ENCODE measurements around the gene GRIA3. TPM values are rescaled to one million over a fixed set of nuclear protein-coding genes. Genes with fewer than 3 reads are reported as not detected.

GRIA3 gene
- total and polyA plus RNA-seq, 10 of the 15 experiments (the other 5 are each of a cell fraction or from before 2014, with no cell fraction given): 0.45 to 4.3 (median 2.2) TPM

DNA sequence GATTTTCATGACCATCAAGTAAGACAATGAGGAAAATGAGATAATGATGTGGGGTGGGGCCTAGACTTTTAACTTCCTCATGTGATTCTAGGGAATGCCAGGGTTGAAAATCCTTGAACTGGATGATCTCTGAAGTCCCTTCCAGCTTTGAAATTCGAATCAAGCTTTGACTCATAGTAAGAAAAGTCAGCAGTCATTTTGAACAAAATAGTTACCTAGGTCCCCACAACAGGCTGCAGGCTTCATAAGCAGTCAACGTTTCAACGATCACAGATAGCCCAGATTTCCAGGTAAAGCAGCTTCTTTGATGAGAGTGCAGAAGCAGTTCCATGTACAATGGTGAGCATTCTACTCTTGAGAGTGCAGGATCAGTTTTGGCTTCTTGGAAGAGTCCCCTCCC, 93.7 kb downstream of the GRIA3 start:
- ChIA-PET CTCF (interaction anchor here (0.7 to 9.7 kb wide), 20 partner anchors 13 to 173 kb away, joined by 3 to 128 read pairs (median 4); no protein-coding TSS in a partner anchor), SMC1A (ENCODE audit: uncharacterized antibody, unreplicated experiment) (interaction anchor here (0.7 to 8.7 kb wide), 23 partner anchors 8 to 297 kb away, joined by 3 to 122 read pairs (median 4); no protein-coding TSS in a partner anchor), POLR2A (interaction anchor here (0.8 kb wide), 1 partner anchor 133 kb away, joined by 3 read pairs; no protein-coding TSS in a partner anchor), RAD21 (ENCODE audit: unreplicated experiment) (interaction anchor here (0.6 to 3.4 kb wide), 11 partner anchors 16 to 173 kb away, joined by 3 to 52 read pairs (median 3); no protein-coding TSS in a partner anchor)
- BruUV-seq (replicated peaks): no TSS peak
- Histone ChIP-seq H3K27ac (ENCODE audit: control insufficient read depth, insufficient read depth) (no peak overlapping the region), H3K9me3 (replicated peaks; ENCODE audit: control insufficient read depth, insufficient read depth, low read length) (no peaks in the 10 kb centered on the region), H4K20me1 (ENCODE audit: control insufficient read depth, insufficient read depth) (no peaks in the 10 kb centered on the region), H3K36me3 (ENCODE audit: control insufficient read depth in 2 of 2, insufficient read depth in 2 of 2, low read length in 1 of 2) (no peaks in the 10 kb centered on the region), H3K9ac (ENCODE audit: control insufficient read depth, insufficient read depth, low read length) (no peak overlapping the region), H2AFZ (ENCODE audit: control insufficient read depth, low read depth, low read length) (no peak overlapping the region), H3K4me2 (ENCODE audit: control insufficient read depth, insufficient read depth) (no peak overlapping the region), H3K27me3 (replicated peaks in 1 of 2; ENCODE audit: control insufficient read depth in 2 of 2, insufficient read depth in 2 of 2, low read length in 1 of 2) (no peaks in the 10 kb centered on the region), H3K4me1 (ENCODE audit: control insufficient read depth, insufficient read depth, low read length) (no peaks in the 10 kb centered on the region), H3K4me3 (no peak overlapping the region), H3K79me2 (ENCODE audit: control insufficient read depth, insufficient read depth, low read length) (no peaks in the 10 kb centered on the region)
- peak; percentile 64 for TF ChIP-seq JUNB (IDR thresholded peaks at IDR 0.05)
- TF ChIP-seq IRF4 (IDR thresholded peaks at IDR 0.05; ENCODE audit: low read depth, low read length): no peak
- TF ChIP-seq, protein P1, sequence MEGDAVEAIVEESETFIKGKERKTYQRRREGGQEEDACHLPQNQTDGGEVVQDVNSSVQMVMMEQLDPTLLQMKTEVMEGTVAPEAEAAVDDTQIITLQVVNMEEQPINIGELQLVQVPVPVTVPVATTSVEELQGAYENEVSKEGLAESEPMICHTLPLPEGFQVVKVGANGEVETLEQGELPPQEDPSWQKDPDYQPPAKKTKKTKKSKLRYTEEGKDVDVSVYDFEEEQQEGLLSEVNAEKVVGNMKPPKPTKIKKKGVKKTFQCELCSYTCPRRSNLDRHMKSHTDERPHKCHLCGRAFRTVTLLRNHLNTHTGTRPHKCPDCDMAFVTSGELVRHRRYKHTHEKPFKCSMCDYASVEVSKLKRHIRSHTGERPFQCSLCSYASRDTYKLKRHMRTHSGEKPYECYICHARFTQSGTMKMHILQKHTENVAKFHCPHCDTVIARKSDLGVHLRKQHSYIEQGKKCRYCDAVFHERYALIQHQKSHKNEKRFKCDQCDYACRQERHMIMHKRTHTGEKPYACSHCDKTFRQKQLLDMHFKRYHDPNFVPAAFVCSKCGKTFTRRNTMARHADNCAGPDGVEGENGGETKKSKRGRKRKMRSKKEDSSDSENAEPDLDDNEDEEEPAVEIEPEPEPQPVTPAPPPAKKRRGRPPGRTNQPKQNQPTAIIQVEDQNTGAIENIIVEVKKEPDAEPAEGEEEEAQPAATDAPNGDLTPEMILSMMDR (IDR thresholded peaks at IDR 0.05 in 2 of 3, conservative IDR thresholded peaks at IDR 0.05 in 1 of 3; ENCODE audit: control insufficient read depth in 2 of 3, extremely low read depth in 1 of 3, insufficient read depth in 1 of 3, low read depth in 3 of 3, low read length in 3 of 3): 0 out of 6 replicates have a peak, but pooled peaks of 2 of the 3 experiments have one; percentile 11 to 21
- TF ChIP-seq RFX5 (IDR thresholded peaks at IDR 0.05; ENCODE audit: low read depth, low read length): no peak
- TF ChIP-seq, protein P2, sequence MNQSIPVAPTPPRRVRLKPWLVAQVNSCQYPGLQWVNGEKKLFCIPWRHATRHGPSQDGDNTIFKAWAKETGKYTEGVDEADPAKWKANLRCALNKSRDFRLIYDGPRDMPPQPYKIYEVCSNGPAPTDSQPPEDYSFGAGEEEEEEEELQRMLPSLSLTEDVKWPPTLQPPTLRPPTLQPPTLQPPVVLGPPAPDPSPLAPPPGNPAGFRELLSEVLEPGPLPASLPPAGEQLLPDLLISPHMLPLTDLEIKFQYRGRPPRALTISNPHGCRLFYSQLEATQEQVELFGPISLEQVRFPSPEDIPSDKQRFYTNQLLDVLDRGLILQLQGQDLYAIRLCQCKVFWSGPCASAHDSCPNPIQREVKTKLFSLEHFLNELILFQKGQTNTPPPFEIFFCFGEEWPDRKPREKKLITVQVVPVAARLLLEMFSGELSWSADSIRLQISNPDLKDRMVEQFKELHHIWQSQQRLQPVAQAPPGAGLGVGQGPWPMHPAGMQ (IDR thresholded peaks at IDR 0.05; ENCODE audit: borderline replicate concordance): no peak
- TF ChIP-seq ZNF622 (IDR thresholded peaks at IDR 0.05): no peak
- no peak for TF ChIP-seq TAF1 (IDR thresholded peaks at IDR 0.05; ENCODE audit: borderline replicate concordance, low read depth, low read length)
- DNase-seq (ENCODE audit: low read depth, low spot score): no peak
- intact Hi-C loops (cut with micrococcal nuclease; ENCODE audit: unreplicated experiment): loop anchor here (1.0 kb wide), 1 partner anchor 145 kb away; no protein-coding TSS in a partner anchor
- in situ Hi-C loops (cut with MboI): no loop called here
- no peak for FAIRE-seq
- ATAC-seq: peak; percentile 59
- 0% methylated on average over 3 of the region's 3 CpGs for WGBS (ENCODE audit: insufficient coverage, insufficient replicate concordance, low lambda C conversion rate, missing lambda C conversion rate)
